ENCODE measurements around the gene CEP95.

Gene CEP95

DNA sequence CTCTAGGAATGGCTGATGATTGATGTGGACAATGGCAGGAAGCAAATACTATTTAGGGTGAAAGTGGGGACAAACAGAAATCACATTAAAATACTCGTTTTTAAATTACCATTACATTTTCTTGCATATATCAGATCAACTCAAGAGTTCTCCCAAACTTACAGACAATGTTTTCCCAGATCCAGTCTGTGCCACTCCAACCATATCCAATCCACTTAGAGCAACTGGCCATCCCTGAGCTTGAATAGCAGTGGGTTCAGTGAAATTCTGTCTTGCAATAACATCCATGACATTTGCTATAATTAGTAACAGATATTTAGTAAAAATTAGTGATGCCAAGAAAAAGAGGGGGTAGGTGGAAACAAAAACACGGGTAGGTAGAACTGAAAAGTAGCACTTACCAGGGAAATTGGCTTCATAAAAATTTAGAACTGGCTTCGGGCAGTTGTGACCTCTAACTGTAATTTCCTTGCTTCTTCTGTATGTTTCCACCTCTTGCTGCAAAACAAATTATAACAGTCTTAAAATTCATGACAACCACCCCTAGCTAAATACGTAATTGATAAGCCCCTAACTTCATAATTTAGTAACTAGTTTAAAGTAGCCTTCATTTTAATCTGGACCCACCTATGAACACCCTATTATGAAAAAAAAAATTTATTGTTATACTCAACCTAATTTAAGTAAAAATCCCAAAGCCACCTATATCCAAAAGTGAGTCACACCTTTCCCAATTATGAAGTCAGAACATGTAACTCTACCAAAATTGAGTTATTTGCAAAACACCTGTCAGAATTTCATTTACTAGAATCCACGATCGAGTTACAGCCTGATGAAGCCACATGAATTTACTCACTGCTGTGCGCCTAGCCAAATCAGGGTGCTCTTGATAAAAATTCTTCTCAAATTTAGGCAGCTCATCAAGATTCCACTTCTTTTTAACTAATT, 2.7 kb upstream of the CEP95 start:
- TF ChIP-seq POLR2AphosphoS5 (IDR thresholded peaks at IDR 0.05; ENCODE audit: low read depth, low read length) (no peak; the same call in 1 of the 2 replicates), FOXP2 (optimal IDR thresholded peaks at IDR 0.05; ENCODE audit: borderline replicate concordance, extremely low read depth, extremely low read length, insufficient read depth) (no peak), SIN3A (IDR thresholded peaks at IDR 0.05; ENCODE audit: borderline replicate concordance, insufficient read depth, low read length) (no peak), TAF1 (IDR thresholded peaks at IDR 0.05; ENCODE audit: borderline replicate concordance, insufficient read depth, low read length) (no peak)
- TF ChIP-seq, protein P1, sequence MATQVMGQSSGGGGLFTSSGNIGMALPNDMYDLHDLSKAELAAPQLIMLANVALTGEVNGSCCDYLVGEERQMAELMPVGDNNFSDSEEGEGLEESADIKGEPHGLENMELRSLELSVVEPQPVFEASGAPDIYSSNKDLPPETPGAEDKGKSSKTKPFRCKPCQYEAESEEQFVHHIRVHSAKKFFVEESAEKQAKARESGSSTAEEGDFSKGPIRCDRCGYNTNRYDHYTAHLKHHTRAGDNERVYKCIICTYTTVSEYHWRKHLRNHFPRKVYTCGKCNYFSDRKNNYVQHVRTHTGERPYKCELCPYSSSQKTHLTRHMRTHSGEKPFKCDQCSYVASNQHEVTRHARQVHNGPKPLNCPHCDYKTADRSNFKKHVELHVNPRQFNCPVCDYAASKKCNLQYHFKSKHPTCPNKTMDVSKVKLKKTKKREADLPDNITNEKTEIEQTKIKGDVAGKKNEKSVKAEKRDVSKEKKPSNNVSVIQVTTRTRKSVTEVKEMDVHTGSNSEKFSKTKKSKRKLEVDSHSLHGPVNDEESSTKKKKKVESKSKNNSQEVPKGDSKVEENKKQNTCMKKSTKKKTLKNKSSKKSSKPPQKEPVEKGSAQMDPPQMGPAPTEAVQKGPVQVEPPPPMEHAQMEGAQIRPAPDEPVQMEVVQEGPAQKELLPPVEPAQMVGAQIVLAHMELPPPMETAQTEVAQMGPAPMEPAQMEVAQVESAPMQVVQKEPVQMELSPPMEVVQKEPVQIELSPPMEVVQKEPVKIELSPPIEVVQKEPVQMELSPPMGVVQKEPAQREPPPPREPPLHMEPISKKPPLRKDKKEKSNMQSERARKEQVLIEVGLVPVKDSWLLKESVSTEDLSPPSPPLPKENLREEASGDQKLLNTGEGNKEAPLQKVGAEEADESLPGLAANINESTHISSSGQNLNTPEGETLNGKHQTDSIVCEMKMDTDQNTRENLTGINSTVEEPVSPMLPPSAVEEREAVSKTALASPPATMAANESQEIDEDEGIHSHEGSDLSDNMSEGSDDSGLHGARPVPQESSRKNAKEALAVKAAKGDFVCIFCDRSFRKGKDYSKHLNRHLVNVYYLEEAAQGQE (IDR thresholded peaks at IDR 0.05; ENCODE audit: insufficient read depth in 1 of 2, low read depth in 2 of 2, low read length in 2 of 2): no peak

DNA sequence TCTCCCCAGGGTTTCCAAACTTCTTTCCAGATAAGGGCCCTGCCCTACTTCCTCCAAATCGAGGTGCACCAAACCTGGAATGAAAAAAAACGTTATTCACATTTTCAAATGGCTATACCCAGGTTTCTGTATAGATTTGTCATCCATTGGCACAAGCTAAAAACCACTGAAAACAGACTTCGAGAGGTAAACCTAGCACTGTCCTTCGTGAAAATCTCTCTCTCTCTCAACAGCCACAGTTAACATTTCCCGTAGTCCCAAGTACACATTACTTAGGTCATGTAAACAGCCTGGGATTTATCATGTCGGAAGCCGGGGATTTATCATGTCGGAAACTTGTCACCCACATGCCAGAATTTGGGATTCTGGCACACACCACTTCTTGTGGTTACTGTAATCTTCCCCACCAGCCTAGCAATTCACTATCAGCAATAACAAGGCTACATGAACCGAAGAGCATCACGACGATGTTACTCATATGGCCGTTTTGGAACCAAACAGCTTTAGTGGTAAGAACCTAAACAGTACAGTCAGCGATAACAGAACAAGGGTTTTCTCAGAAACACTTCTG, 1.9 kb upstream of the CEP95 start:
- TF ChIP-seq FOXP2 (optimal IDR thresholded peaks at IDR 0.05; ENCODE audit: borderline replicate concordance, extremely low read depth, extremely low read length, insufficient read depth): no peak
- TF ChIP-seq TAF1 (IDR thresholded peaks at IDR 0.05; ENCODE audit: borderline replicate concordance, insufficient read depth, low read length): no peak
- 0 out of 2 replicates have a peak, but pooled peaks have one; percentile 28 for TF ChIP-seq SIN3A (IDR thresholded peaks at IDR 0.05; ENCODE audit: borderline replicate concordance, insufficient read depth, low read length)
- TF ChIP-seq, protein P1 (IDR thresholded peaks at IDR 0.05; ENCODE audit: insufficient read depth in 1 of 2, low read depth in 2 of 2, low read length in 2 of 2): no peak

DNA sequence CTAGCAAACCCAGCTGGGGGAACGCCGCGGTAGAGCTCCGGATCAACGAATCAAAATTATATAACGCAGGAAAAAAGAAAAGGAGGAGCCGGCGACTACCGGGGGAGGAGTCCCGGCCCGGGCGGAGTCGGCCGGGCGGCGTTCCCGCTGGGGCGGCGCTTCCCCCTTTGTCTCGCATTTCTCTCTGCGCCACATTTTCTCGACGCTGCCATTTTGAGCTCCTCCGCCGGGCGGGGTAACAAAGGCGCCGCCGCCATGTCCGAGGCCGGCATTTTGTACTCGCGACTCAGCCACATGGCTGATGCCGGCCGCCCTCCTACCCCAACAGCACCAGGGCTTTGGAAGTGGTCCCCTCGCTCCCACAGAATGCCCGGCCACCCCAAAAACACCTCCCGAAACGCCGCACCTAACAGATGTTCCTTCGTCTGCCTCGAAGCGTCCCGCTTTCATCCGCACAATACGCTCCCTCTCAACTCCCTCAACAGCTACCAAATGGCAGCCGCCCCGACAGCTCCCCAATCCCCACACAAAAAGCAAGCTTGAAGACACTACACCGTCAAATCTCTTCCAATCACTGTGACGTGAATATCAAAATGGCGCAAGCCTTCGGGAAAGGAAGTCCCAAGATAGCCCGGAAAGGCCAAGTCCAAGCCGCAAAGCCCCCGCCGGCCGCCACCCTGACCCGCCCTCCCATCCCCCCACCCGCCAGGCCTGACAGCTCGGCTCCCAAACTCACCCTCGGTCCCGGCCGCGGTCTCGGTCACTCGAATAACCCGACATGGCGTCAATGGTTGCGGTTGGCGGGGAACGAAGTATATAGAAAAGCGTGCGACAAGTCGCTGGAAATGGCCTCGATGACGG, 1.2 kb upstream of the CEP95 start:
- TF ChIP-seq POLR2AphosphoS5 (IDR thresholded peaks at IDR 0.05; ENCODE audit: low read depth, low read length): peak; percentile 62; the same call in 1 of the 2 replicates
- no peak for TF ChIP-seq FOXP2 (optimal IDR thresholded peaks at IDR 0.05; ENCODE audit: borderline replicate concordance, extremely low read depth, extremely low read length, insufficient read depth)
- TF ChIP-seq, protein P1 (IDR thresholded peaks at IDR 0.05; ENCODE audit: insufficient read depth in 1 of 2, low read depth in 2 of 2, low read length in 2 of 2): 0 out of 4 replicates have a peak, but pooled peaks have one; percentile 19 to 41
- peak; percentile 90 for TF ChIP-seq TAF1 (IDR thresholded peaks at IDR 0.05; ENCODE audit: borderline replicate concordance, insufficient read depth, low read length)
- TF ChIP-seq SIN3A (IDR thresholded peaks at IDR 0.05; ENCODE audit: borderline replicate concordance, insufficient read depth, low read length): no peak

DNA sequence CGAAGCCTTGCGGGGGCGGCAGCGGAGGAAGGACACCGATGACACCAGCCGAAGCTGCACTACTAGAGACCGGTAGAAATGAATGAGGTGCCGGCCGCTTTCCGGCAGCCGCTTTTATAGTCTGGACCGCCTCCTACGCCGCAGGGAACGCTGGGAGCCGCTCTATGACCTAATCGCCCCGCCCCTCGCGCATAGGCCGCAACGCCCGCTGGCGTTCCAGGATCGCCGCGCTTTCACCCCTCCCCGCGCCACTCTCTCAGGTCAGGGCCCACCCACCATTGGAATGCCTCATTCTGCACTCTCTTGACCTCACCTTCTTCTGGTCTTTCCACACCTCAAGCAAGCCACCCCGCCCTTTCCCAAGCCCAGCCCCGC, 589 bp upstream of the CEP95 start, which contains the start of gene DDX5:
Gene DDX5 (minus strand): TSS at position 89 of the 375 bp plus-strand sequence. CDS start 170 bp downstream, outside the sequence.
- TF ChIP-seq, protein P1 (IDR thresholded peaks at IDR 0.05; ENCODE audit: insufficient read depth in 1 of 2, low read depth in 2 of 2, low read length in 2 of 2): peak; percentile 51 to 78; a peak in 2 of 4 replicates
- TF ChIP-seq SIN3A (IDR thresholded peaks at IDR 0.05; ENCODE audit: borderline replicate concordance, insufficient read depth, low read length): peak; percentile 96; the same call in 1 of the 2 replicates
- no peak for TF ChIP-seq FOXP2 (optimal IDR thresholded peaks at IDR 0.05; ENCODE audit: borderline replicate concordance, extremely low read depth, extremely low read length, insufficient read depth)
- peak; percentile 97 for TF ChIP-seq TAF1 (IDR thresholded peaks at IDR 0.05; ENCODE audit: borderline replicate concordance, insufficient read depth, low read length)
- TF ChIP-seq POLR2AphosphoS5 (IDR thresholded peaks at IDR 0.05; ENCODE audit: low read depth, low read length): peak; percentile 100

Data from PFSK-1 (cell line).